Measurements from ENCODE around the gene SPEG. TPM values are rescaled to one million over a fixed set of nuclear protein-coding genes. Genes with fewer than 3 reads are reported as not detected.
A peak's percentile ranks its signal among the peaks of the same experiment; 100 is the strongest.

SPEG gene
- total RNA-seq, 1 donor from 2014 or later = 5.6 TPM

DNA sequence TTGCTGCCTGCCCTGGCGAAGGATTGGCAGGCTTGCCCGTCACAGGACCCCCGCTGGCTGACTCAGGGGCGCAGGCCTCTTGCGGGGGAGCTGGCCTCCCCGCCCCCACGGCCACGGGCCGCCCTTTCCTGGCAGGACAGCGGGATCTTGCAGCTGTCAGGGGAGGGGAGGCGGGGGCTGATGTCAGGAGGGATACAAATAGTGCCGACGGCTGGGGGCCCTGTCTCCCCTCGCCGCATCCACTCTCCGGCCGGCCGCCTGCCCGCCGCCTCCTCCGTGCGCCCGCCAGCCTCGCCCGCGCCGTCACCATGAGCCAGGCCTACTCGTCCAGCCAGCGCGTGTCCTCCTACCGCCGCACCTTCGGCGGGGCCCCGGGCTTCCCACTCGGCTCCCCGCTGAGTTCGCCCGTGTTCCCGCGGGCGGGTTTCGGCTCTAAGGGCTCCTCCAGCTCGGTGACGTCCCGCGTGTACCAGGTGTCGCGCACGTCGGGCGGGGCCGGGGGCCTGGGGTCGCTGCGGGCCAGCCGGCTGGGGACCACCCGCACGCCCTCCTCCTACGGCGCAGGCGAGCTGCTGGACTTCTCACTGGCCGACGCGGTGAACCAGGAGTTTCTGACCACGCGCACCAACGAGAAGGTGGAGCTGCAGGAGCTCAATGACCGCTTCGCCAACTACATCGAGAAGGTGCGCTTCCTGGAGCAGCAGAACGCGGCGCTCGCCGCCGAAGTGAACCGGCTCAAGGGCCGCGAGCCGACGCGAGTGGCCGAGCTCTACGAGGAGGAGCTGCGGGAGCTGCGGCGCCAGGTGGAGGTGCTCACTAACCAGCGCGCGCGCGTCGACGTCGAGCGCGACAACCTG, 16.3 kb upstream of the SPEG start, which contains the start of gene DES:
TSS of gene DES (plus strand) at position 223 of the 857 bp plus-strand sequence. CDS start at position 309, 86 bp downstream.
- Histone ChIP-seq H3K27me3 (peaks cover 29% of the 10 kb centered on the region), H3K9me3 (ENCODE audit: low read depth) (no peaks in the 10 kb centered on the region), H3K4me1 (peaks cover 11% of the 10 kb centered on the region), H3K4me3 (no peak within 1 kb of the TSS), H3K79me2 (ENCODE audit: low read depth) (no peaks in the 10 kb centered on the region), H3K36me3 (no peaks in the 10 kb centered on the region), H3K9ac (no peak within 1 kb of the TSS), H4K20me1 (ENCODE audit: low read depth) (no peaks in the 10 kb centered on the region), H3K4me2 (peak within 1 kb of the TSS; percentile 6), H3F3A (ENCODE audit: low read depth) (peaks cover 6% of the 10 kb centered on the region), H2AFZ (replicated peaks) (no peak within 1 kb of the TSS), H3K27ac (no peak within 1 kb of the TSS)
- H3K4me1 Mint-ChIP-seq = peaks cover 24% of the 10 kb centered on the region
- H3K9me3 Mint-ChIP-seq = peaks cover 5% of the 10 kb centered on the region
- H3K36me3 Mint-ChIP-seq = no peaks in the 10 kb centered on the region
- TF ChIP-seq EZH2phosphoT487 (IDR thresholded peaks at IDR 0.05) (no peak), EZH2 (IDR thresholded peaks at IDR 0.05) (peak; percentile 58)
- TF ChIP-seq, protein P1, sequence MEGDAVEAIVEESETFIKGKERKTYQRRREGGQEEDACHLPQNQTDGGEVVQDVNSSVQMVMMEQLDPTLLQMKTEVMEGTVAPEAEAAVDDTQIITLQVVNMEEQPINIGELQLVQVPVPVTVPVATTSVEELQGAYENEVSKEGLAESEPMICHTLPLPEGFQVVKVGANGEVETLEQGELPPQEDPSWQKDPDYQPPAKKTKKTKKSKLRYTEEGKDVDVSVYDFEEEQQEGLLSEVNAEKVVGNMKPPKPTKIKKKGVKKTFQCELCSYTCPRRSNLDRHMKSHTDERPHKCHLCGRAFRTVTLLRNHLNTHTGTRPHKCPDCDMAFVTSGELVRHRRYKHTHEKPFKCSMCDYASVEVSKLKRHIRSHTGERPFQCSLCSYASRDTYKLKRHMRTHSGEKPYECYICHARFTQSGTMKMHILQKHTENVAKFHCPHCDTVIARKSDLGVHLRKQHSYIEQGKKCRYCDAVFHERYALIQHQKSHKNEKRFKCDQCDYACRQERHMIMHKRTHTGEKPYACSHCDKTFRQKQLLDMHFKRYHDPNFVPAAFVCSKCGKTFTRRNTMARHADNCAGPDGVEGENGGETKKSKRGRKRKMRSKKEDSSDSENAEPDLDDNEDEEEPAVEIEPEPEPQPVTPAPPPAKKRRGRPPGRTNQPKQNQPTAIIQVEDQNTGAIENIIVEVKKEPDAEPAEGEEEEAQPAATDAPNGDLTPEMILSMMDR (IDR thresholded peaks at IDR 0.05) = no peak
- DNase-seq (ENCODE audit: low spot score) = peak; percentile 42
- no peak within 1 kb of the TSS for H3K4me3 Mint-ChIP-seq
- peaks cover 10% of the 10 kb centered on the region for H3K27me3 Mint-ChIP-seq (ENCODE audit: insufficient read depth, low read depth)
- H3K27ac Mint-ChIP-seq = peak within 1 kb of the TSS; percentile 79

DNA sequence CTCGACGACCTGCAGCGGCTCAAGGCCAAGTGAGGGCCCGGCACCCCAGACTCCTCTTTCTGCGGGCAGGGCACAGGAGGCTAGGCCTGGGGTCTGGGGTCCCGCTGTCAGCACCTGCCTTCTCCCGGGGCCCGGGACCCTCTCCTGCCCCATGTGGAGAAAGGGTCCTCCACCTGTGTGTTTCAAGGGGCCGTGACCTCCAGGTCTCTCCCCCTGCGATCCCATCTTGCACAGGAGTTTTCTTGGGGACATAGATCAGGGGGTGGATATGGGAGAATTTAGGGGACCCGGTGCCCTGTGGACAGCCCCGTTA, 15.7 kb upstream of the SPEG start:
- Histone ChIP-seq H4K20me1 (ENCODE audit: low read depth) (no peaks in the 10 kb centered on the region), H3K4me2 (no peak overlapping the region), H3K79me2 (ENCODE audit: low read depth) (no peaks in the 10 kb centered on the region), H3K9me3 (ENCODE audit: low read depth) (no peaks in the 10 kb centered on the region), H3K27ac (no peak overlapping the region), H2AFZ (replicated peaks) (no peak overlapping the region), H3K36me3 (no peaks in the 10 kb centered on the region), H3K4me3 (no peak overlapping the region), H3K4me1 (peaks cover 11% of the 10 kb centered on the region), H3K9ac (no peak overlapping the region), H3F3A (ENCODE audit: low read depth) (peaks cover 6% of the 10 kb centered on the region), H3K27me3 (peaks cover 29% of the 10 kb centered on the region)
- Mint-ChIP-seq H3K27me3 (ENCODE audit: insufficient read depth, low read depth) (peaks cover 10% of the 10 kb centered on the region), H3K27ac (peak overlapping the region; percentile 79), H3K4me1 (peaks cover 24% of the 10 kb centered on the region), H3K4me3 (no peak overlapping the region), H3K9me3 (no peaks in the 10 kb centered on the region), H3K36me3 (no peaks in the 10 kb centered on the region)
- no peak for DNase-seq (ENCODE audit: low spot score)
- TF ChIP-seq, protein P1 (IDR thresholded peaks at IDR 0.05) = no peak
- TF ChIP-seq EZH2 (IDR thresholded peaks at IDR 0.05) = no peak
- no peak for TF ChIP-seq EZH2phosphoT487 (IDR thresholded peaks at IDR 0.05)

DNA sequence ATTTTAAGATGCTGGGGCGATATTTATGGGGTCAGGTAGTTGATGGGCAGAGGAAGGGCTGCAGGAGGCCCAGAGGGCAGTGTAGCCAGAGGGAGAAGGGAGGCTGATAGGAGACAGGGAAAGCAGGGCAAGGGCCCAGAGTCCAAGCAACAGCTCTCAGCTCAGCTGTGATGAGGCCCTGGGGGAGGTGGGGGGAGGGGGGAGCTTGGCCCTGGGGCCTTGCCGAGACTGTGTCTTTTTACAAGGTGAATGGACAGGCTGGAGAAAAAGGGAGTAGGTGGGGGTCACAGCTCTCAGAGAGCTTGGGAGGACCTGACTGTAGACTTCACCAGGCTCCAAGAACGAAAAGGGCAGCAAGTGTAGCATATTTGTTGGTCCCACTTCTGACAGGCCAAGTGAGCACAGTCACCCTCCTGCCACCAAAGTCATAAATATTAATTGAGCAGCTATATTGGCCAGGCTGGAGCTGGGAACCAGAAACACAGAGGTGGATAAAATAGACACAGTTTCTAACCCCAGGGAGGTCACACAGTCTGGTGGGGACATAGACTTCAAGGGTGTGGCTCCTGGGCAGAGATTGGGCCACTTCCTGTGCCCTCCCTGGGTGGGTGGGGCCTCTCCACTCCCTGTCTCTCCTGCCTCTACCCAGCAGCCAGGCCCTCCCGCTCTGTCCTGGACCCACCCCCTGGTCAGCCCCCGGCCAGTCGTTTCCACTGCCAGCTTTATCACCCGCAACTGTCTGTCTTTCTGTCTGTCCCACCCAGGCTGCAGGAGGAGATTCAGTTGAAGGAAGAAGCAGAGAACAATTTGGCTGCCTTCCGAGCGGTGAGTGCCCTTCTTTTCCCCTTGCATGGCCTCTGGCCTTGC, 15.1 kb upstream of the SPEG start:
- no peak overlapping the region for H3K27ac ChIP-seq
- Mint-ChIP-seq H3K9me3 (no peaks in the 10 kb centered on the region), H3K36me3 (no peaks in the 10 kb centered on the region), H3K27ac (peak overlapping the region; percentile 96), H3K4me3 (no peak overlapping the region), H3K4me1 (peaks cover 30% of the 10 kb centered on the region), H3K27me3 (ENCODE audit: insufficient read depth, low read depth) (peaks cover 10% of the 10 kb centered on the region)
- no peak overlapping the region for H2AFZ ChIP-seq (replicated peaks)
- no peaks in the 10 kb centered on the region for H3K9me3 ChIP-seq (ENCODE audit: low read depth)
- peaks cover 6% of the 10 kb centered on the region for H3F3A ChIP-seq (ENCODE audit: low read depth)
- TF ChIP-seq EZH2phosphoT487 (IDR thresholded peaks at IDR 0.05) = no peak
- no peak for TF ChIP-seq EZH2 (IDR thresholded peaks at IDR 0.05)
- TF ChIP-seq, protein P1 (IDR thresholded peaks at IDR 0.05) = no peak
- no peaks in the 10 kb centered on the region for H3K79me2 ChIP-seq (ENCODE audit: low read depth)
- no peak overlapping the region for H3K4me3 ChIP-seq
- DNase-seq (ENCODE audit: low spot score) = no peak
- H3K27me3 ChIP-seq = peaks cover 29% of the 10 kb centered on the region
- H3K4me2 ChIP-seq = no peak overlapping the region
- H3K36me3 ChIP-seq = no peaks in the 10 kb centered on the region
- no peaks in the 10 kb centered on the region for H4K20me1 ChIP-seq (ENCODE audit: low read depth)
- no peak overlapping the region for H3K9ac ChIP-seq
- H3K4me1 ChIP-seq = peaks cover 11% of the 10 kb centered on the region

Measured in neural progenitor cell (in vitro differentiated cells).